Measurements from ENCODE around the gene ADGRD1. TPM values are rescaled to one million over a fixed set of nuclear protein-coding genes. Genes with fewer than 3 reads are reported as not detected.
A peak's percentile ranks its signal among the peaks of the same experiment; 100 is the strongest.
"Not testable (repeated sequence)": the region's sequence is repeated elsewhere in the genome, so short reads cannot be mapped to it uniquely, and the experiment has no call there.

The ADGRD1 gene
- total RNA-seq, 1 donor from 2014 or later, result 11.6 TPM

DNA sequence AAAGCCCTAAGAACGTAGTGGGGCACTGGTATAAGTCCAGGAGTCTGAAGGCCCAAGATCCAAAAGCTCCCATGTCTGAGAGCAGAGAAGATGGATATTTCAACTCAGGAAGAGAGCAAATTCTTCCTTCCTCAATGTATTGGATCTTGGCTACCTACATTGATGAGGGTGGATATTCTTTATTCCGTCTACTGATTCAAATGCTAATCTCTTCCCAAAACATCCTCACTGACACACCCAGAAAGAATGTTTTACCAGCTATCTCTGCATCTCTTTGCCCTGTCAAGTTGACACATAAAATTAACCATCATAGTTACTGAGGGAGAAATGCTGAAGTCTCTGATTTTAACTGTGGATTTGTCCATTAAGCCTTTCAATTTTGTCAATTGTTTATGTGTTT is 16.6 kb upstream of the ADGRD1 start:
- no peak for ATAC-seq
- no peak for DNase-seq (ENCODE audit: low spot score)

DNA sequence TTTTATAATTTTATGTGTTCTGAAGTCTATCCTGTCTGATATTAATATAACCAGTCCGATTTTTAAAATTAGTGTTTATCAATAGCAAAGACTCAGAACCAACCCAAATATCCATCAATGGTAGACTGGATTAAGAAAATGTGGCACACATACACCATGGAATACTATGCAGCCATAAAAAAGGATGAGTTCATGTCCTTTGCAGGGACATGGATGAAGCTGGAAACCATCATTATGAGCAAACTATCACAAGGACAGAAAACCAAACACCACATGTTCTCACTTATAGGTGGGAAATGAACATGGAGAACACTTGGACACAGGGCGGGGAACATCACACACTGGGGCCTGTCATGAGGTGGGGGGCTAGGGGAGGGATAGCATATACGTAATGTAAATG is 16.2 kb upstream of the ADGRD1 start:
- DNase-seq (ENCODE audit: low spot score); ATAC-seq: not testable (repeated sequence)

DNA sequence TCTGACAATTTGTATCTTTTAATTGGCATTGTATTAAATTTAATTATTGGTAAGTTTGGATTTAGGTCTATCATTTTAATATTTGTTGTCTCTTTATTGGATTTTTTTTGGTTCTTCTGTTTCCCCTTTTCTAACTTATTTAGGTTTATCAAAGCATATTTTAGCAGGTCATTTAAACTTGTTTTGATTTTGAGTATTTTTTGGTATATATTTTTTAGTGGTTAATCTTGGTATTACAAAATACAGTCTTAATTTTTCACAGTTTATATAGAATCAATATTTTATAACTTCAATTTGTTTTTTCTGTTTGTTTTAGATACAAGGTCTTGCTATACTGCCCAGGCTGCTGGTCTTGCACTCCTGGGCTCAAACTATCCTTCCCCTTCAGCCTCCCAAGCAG is 15.5 kb upstream of the ADGRD1 start:
- DNase-seq (ENCODE audit: low spot score), result no peak
- no peak for ATAC-seq

DNA sequence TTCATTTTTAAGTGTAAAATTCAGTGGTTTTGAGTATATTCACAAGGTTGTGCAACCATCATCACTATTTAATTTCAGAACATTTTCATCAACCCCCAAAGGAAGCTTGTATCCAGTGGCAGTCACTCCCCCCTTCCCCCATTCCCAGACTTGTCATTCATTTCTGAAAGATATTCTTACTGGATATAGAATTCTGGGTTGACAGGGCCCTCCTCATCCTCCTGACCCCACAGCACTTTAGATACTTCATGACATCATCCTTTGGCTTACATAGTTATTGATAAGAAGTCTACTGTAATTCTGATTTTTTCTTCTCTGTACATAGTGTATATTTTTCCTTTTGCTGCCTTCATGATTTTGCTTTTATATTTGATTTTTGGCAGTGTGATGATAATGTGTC is 8.8 kb upstream of the ADGRD1 start:
- DNase-seq (ENCODE audit: low spot score) (no peak), ATAC-seq (no peak)

DNA sequence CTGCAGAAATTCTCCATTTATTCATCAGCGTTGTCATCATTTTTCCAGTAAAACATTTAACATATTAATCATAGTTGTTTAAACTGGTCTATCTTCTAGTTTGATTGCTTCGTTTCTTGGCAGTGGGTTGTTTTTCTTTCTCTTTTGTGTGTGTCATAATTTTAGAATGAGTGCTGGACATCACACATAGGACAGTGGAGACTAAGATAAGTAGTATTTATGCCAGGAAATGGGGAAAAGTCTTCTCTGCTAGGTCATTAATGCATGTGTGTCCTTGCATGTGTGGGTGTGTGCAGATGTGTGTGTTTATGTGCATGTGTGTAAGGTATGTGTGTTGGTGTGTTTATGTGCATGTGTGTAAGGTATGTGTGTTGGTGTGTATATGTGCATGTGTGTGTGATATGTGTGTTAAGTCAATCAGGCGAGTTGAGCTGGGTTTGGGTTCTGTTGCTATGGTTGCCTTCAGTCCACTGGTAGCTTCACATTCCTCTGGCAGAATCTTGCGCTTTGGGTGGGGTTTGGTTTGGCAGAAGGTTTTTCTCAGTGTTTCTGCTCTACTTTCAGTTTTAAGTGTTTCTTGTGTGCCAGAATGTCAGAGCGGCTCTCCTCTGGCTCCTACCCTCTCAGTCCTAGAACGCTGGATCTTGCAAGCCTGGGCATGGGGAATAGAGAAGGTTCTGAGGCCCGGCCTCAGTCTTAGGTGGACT is 7.8 kb upstream of the ADGRD1 start:
- ATAC-seq, result no peak

DNA sequence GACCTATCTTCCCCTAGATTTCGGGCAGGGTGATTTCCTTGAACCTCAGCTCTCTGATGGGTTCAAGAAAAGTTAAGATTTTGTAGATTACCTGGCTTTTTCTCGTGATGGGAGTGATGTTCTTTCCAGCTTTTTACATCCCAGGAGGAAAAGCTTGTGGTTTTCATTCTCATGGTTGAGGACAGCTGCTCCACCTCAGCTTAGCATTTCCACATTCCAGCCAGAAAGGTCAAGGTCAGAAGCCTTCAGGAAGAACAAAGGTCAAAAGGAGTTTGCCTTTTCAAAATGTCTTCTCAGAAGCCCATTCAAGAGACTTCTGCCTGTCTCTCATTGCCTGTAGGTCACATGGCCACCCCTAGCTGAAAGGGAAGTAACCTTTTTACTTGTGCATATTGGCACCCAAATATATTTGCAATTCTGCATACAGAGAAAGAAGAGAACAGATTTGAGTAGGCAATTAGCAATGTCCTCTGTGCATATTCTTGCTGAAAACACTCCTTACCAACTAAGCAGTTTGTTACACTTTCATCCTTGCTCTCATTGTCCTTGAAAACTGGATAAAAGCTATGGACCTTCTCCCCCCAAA is 6.6 kb upstream of the ADGRD1 start:
- ATAC-seq (no peak), DNase-seq (ENCODE audit: low spot score) (no peak)

More for the DNA sequence above, 7.8 kb upstream of the ADGRD1 start:
- no peak for DNase-seq (ENCODE audit: low spot score)

DNA sequence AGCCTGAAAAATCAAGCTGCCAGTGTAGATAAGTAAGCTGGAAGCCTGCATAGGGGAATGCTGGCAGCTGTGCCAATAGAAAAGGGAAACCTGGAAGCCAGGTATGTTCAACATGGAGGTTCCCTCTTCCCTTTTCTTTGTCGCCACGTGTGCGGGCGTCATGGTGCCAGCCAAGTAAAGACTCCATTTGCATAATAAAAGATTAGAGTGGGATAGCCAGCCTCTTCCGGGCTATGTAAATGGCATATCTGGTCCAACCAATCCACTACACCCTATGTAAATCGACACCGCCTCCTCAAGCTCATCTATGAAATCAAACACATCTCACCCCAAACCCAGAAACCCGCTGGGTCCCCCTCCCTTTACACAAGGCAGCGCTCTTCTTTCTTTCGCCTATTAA is 5.6 kb upstream of the ADGRD1 start:
- ATAC-seq (no peak), DNase-seq (ENCODE audit: low spot score) (no peak)

DNA sequence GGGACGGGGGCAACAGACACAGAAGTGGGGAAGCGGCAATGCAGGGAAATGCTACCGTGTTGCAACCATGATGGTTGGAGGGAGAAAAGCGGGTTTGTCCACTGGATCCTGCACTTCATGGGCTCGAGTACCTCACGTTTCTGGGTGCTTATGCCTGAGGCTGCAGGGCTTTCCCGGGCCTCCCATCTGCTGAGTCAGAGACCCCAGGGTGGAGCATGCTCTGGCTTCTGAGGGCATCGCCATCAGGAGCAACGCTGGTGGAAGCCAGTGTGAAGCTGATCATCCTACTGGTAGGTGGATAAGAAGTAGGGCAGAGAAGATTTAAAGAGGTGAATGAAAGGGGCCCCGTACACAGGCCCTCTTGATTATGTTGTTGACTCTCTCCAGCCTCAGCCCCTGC is 5.0 kb upstream of the ADGRD1 start:
- no peak for DNase-seq (ENCODE audit: low spot score)
- ATAC-seq, result no peak

DNA sequence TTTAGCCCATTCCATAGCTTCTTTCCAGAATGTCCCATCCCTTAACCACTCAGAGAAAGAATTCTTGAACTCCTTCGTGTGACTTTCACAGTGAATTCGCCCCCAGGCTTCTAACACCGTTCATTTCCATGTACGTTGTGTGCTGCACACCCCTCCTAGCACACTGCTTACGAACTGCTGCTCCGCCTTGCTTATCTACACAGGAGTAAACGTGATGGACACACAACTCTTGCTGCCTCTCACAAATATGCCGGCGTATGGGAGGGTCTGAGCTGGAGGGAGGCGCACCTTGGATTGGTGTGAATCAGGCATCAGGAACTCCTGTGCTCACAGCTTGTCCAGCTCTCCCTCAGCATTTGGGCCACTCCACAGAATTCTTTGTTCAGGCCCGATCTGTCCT is 3.9 kb upstream of the ADGRD1 start:
- DNase-seq (ENCODE audit: low spot score), result no peak
- ATAC-seq, result no peak

DNA sequence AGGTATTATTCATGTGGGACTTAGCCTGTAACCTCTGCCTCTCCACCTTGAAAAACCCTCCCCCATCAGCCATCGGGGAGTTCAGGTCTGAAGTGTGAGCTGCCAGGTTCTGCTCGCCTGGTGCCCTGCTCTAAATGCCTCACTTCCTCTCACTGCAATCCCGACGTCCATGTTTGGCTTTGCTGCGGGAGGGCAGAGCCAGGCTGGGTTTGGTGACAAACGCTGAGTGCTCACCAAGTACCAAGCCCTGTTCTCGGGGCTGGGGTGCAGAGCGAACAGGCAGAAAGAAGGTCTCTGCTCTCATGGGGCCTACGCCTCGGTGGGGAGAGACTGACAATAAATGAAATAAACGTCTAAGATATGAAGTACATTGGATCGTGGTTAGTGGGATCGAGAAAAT is 2.1 kb upstream of the ADGRD1 start:
- DNase-seq (ENCODE audit: low spot score) (no peak), ATAC-seq (no peak)

DNA sequence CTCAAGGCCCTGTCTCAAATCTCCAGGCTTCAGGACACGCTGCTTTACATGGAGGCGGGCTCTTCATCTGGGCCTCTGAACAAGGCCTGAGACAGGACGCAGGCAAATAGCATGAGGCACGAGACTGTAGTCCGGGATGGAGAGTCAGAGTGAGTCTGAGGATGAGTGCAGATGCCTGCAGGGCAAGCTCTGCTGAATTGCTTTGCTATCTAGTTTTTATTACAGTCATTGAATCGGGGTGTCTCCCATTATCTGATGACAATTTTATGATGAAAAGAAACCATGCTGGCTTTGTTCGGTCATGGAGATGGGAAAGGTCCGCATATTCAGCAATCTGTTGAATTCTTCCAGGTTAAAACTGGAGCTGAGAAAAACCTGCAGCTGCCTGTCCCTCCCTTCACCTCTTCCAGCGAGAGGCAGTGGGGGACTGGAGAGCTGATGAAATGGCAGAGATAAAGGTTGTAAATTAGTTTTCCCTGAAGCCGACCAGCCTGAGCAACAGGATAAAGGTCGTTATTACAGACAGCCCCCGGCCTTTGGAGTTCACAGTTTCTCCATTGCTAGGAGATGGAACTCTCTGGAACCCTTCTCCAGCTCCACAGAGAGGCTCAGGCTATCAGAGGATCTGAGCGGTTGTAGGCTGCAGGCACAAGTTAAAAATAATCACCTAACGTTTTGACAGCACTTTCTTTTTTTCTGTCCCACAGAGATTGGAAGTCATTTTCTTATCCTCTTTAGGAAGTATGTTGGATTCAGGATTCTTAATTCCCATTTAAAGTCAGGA is 1.3 kb upstream of the ADGRD1 start:
- DNase-seq (ENCODE audit: low spot score), result no peak

DNA sequence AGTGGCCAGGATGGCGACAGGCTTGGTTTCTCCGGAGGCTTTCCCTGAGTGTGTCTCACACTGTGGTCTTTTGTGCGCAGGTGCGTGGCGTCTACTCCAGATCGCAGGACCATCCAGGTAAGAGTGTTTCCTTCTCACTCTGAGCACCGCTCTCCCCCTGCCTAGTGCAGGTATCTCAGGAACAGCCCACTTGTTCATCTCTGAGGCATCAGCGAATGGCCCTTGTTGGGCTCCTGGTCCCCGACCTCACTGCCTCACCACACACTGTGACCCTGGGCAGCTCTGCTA is 781 bp downstream of the ADGRD1 start:
- peak; percentile 32 for ATAC-seq

More for the DNA sequence above, 1.3 kb upstream of the ADGRD1 start:
- peak; percentile 60 for ATAC-seq

DNA sequence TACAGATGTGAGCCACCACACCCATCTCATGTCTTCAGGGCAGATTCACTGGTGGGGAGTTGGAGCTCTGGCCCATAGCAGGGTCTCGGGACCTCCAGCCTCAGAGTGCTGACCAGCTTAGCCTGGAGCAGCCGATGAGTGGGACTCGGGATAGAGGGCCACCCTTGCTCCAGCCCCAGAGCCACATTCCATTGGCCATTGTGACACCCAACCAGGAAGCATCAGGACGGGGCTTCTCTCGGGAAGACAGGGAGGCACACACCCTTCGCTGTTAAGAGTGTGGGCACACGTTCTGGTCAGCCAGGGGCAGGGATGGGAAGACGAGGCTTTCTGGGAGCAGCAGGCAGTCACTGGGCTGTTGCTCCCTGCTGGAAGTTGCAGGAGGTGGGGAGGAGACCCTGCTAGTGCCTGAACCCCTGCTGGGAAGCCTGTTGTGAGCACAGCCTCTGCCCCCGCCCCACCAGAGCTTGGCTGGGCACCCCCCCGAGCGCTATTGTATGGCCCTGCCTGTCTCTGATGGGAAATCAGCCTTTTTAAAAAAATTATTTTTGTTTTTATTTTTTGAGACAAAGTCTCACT is 1.6 kb downstream of the ADGRD1 start:
- ATAC-seq (no peak), DNase-seq (ENCODE audit: low spot score) (no peak)

More for the DNA sequence above, 781 bp downstream of the ADGRD1 start:
- DNase-seq (ENCODE audit: low spot score), result no peak

DNA sequence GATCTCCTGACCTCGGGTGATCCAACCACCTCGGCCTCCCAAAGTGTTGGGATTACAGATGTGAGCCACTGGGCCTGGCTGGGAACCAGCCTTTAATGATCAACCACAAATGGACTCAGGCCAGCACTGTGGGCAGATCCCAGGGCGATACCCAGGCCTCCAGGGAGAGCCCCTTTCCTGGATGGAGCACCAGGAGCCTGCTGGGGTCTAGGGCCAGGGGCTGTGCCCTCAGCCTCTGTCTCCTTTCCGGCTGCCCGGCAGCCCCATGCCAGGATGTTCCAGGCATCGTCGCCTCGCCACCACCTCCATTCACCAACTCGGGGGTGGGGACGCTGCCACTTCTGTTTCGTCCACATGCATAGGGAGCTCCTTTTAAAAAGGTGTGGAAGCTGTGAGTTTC is 2.3 kb downstream of the ADGRD1 start:
- DNase-seq (ENCODE audit: low spot score), result peak; percentile 63
- peak; percentile 46 for ATAC-seq

DNA sequence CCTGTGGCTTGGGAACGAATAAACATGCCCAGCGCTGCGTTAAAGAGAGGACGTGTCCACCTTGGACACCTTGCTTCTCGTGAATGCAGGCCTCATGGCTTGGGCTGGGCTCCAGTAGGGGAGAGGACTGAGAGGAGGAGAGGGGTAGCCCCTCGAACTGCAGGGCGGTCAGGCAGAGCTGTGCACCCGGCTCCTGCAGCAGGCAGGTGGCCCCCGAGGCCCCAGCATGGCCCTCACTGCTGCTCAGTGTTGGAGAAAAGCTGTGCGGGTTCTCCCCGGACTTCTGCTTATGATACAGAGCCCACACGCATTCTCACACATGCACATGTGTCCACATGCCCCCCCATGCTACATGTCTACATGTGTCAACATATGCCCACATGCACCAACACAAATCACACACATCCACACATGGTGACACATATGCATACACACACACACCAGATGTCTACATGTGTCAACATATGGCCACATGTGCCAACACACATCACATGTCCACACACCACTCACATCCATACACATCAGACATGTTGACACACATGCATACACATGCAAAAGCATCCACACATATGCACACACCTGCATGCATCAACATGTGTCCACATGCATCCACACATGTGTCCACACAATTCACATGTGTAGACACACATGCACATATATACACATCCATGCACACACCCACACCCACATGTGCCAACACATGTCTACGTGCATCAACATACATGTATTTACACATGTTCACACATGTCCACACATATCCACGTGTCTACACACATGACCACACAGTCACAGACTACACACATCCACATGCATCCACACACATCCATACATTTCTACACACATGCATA is 3.0 kb downstream of the ADGRD1 start:
- no peak for DNase-seq (ENCODE audit: low spot score)

DNA sequence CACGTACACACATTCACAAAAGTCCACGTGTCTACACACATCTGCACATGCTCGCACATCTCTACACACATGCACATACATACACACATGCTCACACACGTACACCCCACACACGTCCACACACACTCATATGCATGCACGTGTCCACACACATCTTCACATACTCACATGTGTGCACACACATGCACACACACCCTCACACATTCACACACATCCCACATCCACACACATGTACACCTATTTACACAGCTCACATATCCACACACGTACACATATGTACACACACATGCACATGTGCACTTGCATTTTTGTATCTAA is 3.6 kb downstream of the ADGRD1 start:
- DNase-seq (ENCODE audit: low spot score) (no peak), ATAC-seq (no peak)

More for the DNA sequence above, 3.0 kb downstream of the ADGRD1 start:
- ATAC-seq, result no peak

DNA sequence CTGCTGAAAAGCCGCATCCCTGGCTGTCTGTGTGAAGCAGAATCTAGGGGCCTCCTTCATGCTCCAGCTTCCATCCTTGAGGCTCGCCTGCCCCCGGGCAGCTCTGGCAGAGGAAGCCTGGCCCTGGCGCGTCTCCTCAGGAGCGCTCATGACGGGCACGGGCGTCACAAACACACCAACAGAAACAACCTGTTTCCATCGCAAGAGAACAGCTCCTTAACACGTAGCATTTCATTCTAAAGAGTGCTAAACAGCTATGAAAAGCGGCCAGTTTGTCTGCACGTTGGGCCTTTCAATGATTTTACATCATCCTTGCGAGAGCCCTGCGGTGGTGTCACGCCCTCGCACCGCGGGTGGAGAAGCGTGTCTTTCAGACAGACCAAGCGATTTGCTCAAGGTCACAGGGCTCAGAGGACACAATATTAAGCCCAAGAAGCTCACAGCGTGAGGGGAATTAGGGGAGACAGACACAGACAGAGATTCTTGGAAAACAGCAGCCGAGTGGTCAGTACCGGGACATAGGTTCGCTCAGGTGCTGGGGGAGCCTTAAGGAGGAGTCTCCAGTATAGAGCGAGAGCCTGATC is 4.9 kb downstream of the ADGRD1 start:
- no peak for ATAC-seq

DNA sequence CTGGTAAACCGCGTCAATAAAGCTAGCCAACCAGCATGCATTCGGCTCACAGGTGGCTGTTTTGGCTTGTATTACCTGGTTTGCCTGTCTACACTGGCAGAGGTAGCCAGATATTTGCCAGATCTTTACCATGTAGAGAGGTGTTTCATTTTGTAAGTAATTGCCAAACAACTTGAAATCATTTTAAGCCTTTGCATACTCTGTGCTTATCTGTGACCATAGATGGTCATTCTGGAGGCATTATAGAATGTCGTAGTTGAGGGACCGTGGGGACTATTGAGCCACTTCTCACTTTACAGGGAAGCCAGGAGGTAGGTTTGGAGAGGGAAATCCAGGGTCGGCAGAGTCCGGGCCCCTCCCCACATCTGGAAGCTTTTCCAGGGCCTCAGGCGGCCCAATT is 5.9 kb downstream of the ADGRD1 start:
- DNase-seq (ENCODE audit: low spot score), result no peak
- ATAC-seq, result no peak

More for the DNA sequence above, 4.9 kb downstream of the ADGRD1 start:
- DNase-seq (ENCODE audit: low spot score), result no peak

DNA sequence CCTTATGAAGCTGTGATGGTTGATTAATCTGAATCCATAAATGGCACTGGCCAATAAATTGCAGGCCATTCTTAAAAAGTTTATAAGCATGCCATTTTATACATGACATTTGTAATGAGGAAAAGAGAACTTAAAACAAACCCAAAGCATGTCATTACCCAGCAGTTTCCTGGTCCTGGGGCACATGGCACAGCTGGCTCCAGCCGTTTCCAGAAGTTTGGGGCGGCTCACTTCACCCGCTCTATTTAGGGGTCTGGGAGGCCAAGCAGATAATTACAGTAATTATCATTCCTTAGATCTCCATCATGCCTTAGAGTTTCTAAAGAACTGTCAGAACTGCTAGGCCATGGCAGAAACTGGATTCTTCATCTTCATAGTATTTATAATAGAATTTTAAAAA is 6.4 kb downstream of the ADGRD1 start:
- ATAC-seq, result no peak
- DNase-seq (ENCODE audit: low spot score), result no peak

DNA sequence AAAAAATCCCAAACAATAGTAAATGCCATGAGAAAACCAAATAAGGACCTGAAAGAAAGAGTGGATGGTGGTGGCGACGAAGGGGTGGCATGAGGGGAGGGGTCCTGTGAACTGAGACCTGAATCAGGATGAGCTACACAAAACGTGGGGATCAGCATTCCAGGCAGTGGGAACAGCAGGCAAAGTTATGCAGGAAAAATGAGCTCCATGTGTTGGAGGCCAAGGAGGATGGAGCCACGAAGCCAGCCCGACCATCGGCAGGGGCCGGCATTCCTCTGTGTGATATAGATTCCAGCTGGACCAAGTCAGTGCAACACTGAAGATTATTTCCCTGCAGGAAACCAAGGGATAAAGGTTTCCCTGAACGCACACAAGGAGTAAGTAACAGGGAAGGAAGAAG is 7.1 kb downstream of the ADGRD1 start:
- no peak for DNase-seq (ENCODE audit: low spot score)
- ATAC-seq, result no peak
